Neural cell (in vitro differentiated cells): ENCODE data around the gene WBP11.

Source experiments
- EP300 ChIP-seq: fragments of 450-650 bp; conservative IDR thresholded peaks from 2 replicates; pipeline ENCODE4 v1.6.1; 2014; ENCODE audit warnings: antibody characterized with exemption, mild to moderate bottlenecking, moderate library complexity; ENCODE audit not compliant: poor library complexity, severe bottlenecking
- EZH2 ChIP-seq: fragments of 200-600, 300-800 bp; shearing (Covaris generic), sonication (generic); IDR thresholded peaks from 2 replicates; pipeline ENCODE4 v1.6.1; 2014; ENCODE audit warnings: antibody characterized with exemption, low read length, borderline replicate concordance, mild to moderate bottlenecking; ENCODE audit not compliant: insufficient read depth, poor library complexity, severe bottlenecking
- MXI1 ChIP-seq: fragments of 450-650 bp; conservative IDR thresholded peaks from 2 replicates; pipeline ENCODE4 v1.6.1; 2014; ENCODE audit warnings: antibody characterized with exemption, mild to moderate bottlenecking; ENCODE audit not compliant: poor library complexity, severe bottlenecking
- POLR2AphosphoS5 ChIP-seq: IDR thresholded peaks from 2 replicates; pipeline ENCODE4 v1.6.1; 2012
- REST ChIP-seq: IDR thresholded peaks from 2 replicates; pipeline ENCODE4 v1.6.1; 2012; ENCODE audit warnings: borderline replicate concordance
- SMC3 ChIP-seq: fragments of 450-650 bp; conservative IDR thresholded peaks from 2 replicates; pipeline ENCODE4 v1.6.1; 2014; ENCODE audit warnings: antibody characterized with exemption, mild to moderate bottlenecking, moderate library complexity; ENCODE audit not compliant: poor library complexity
- TF ChIP-seq, protein P1 (sequence below): fragments of 450-650 bp; IDR thresholded peaks from 2 replicates; pipeline ENCODE4 v1.5.1; 2014; ENCODE audit warnings: antibody characterized with exemption, mild to moderate bottlenecking, moderate library complexity; ENCODE audit not compliant: poor library complexity, severe bottlenecking

DNA sequence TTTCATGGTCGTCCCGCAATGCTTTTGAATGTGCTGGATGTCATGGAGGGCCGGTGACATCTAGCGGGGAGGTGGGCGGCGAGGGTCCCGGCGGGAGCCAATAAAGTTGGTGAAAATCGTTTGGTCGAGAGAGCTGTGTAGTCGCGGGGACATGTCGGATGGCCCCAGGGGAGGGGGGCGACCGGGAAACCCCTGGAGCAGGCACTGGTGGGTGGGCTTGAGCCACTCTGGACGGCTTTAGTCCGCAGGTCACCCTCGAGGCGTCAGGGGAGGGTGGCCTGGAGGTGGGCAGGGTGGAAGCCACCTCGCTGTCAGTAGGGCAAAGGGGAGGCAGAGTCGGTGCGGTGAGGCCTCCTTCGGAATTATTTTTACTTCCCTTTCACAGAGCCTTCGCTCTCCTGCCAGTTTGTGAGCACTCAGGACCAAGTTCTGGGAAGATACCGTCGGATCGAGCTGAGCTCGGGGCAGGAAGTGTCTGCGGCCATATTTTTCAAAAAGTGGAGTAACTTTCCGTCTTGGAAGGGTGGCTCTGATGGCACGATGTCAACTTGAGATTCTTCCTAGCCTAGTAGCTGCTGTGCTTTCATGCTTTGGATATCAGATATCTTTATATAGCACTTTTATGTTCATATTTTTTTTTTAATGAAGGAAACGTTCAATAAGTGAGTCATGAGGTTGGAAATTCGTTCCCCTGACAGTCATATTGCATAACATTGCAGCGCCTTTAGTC lies 28.2 kb downstream of the WBP11 start:
- TF ChIP-seq SMC3: no peak
- TF ChIP-seq, protein P1, sequence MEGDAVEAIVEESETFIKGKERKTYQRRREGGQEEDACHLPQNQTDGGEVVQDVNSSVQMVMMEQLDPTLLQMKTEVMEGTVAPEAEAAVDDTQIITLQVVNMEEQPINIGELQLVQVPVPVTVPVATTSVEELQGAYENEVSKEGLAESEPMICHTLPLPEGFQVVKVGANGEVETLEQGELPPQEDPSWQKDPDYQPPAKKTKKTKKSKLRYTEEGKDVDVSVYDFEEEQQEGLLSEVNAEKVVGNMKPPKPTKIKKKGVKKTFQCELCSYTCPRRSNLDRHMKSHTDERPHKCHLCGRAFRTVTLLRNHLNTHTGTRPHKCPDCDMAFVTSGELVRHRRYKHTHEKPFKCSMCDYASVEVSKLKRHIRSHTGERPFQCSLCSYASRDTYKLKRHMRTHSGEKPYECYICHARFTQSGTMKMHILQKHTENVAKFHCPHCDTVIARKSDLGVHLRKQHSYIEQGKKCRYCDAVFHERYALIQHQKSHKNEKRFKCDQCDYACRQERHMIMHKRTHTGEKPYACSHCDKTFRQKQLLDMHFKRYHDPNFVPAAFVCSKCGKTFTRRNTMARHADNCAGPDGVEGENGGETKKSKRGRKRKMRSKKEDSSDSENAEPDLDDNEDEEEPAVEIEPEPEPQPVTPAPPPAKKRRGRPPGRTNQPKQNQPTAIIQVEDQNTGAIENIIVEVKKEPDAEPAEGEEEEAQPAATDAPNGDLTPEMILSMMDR: no peak
- no peak for TF ChIP-seq EZH2
- no peak for TF ChIP-seq POLR2AphosphoS5
- TF ChIP-seq EP300: no peak
- TF ChIP-seq REST: no peak
- no peak for TF ChIP-seq MXI1
